Loucy (cell line): ENCODE data around the gene C3orf20.

Experiments
- H2AFZ ChIP-seq: fragments of 200-600 bp; sonication (generic); 2 replicates; pipeline ENCODE4 v1.6.0; 2016; ENCODE audit warnings: antibody characterized with exemption, mild to moderate bottlenecking, low read length, moderate library complexity
- H3F3A ChIP-seq: fragments of 200-600 bp; 2 replicates; pipeline ENCODE4 v1.6.0; 2016; ENCODE audit warnings: antibody characterized with exemption, low read depth, mild to moderate bottlenecking
- H3K27me3 ChIP-seq: fragments of 200-600 bp; sonication (generic); 2 replicates; pipeline ENCODE4 v1.6.1; 2014; ENCODE audit warnings: low read length, mild to moderate bottlenecking; ENCODE audit not compliant: insufficient read depth, poor library complexity, severe bottlenecking
- H3K36me3 ChIP-seq: fragments of 200-600 bp; sonication (generic); 2 replicates; pipeline ENCODE4 v1.6.1; 2016; ENCODE audit warnings: low read length; ENCODE audit not compliant: insufficient read depth
- H3K4me1 ChIP-seq: fragments of 200-600 bp; sonication (generic); 2 replicates; pipeline ENCODE4 v1.5.1; 2014; ENCODE audit warnings: low read length, mild to moderate bottlenecking; ENCODE audit not compliant: insufficient read depth, poor library complexity, severe bottlenecking
- H3K4me2 ChIP-seq: fragments of 200-600 bp; sonication (generic); 2 replicates; pipeline ENCODE4 v1.6.0; 2014; ENCODE audit warnings: antibody characterized with exemption, low read length, low read depth, mild to moderate bottlenecking; ENCODE audit not compliant: poor library complexity, severe bottlenecking
- H3K4me3 ChIP-seq: fragments of 200-600 bp; sonication (generic); 2 replicates; pipeline ENCODE4 v1.5.1; 2014; ENCODE audit warnings: low read length, mild to moderate bottlenecking, mixed read lengths; ENCODE audit not compliant: poor library complexity, severe bottlenecking
- H3K79me2 ChIP-seq: fragments of 200-600 bp; sonication (generic); 2 replicates; pipeline ENCODE4 v1.6.1; 2014; ENCODE audit warnings: low read length; ENCODE audit not compliant: insufficient read depth
- H3K9ac ChIP-seq: fragments of 200-600 bp; sonication (generic); 2 replicates; pipeline ENCODE4 v1.6.0; 2014; ENCODE audit warnings: mild to moderate bottlenecking, low read depth, low read length, moderate library complexity; ENCODE audit not compliant: poor library complexity, severe bottlenecking
- H3K9me2 ChIP-seq: fragments of 200-600 bp; sonication (generic); replicated peaks from 2 replicates; pipeline ENCODE4 v1.6.1; 2016; ENCODE audit warnings: low read depth, low read length, mixed read lengths
- H3K9me3 ChIP-seq: fragments of 200-600 bp; sonication (generic); 2 replicates; pipeline ENCODE4 v1.6.1; 2014; ENCODE audit warnings: mild to moderate bottlenecking, antibody characterized with exemption, low read length, low read depth; ENCODE audit not compliant: insufficient read depth
- H4K20me1 ChIP-seq: fragments of 200-600 bp; sonication (generic); 2 replicates; pipeline ENCODE4 v1.6.0; 2014; ENCODE audit warnings: antibody characterized with exemption, low read length, mild to moderate bottlenecking; ENCODE audit not compliant: insufficient read depth, poor library complexity, severe bottlenecking
- EZH2phosphoT487 ChIP-seq: fragments of 200-600 bp; IDR thresholded peaks from 2 replicates; pipeline ENCODE4 v1.6.1; 2018; ENCODE audit warnings: antibody characterized with exemption, mild to moderate bottlenecking, moderate library complexity, borderline replicate concordance
- TF ChIP-seq, protein P1 (sequence below): fragments of 200-600 bp; sonication (generic); conservative IDR thresholded peaks from 2 replicates; pipeline ENCODE4 v1.5.1; 2014; ENCODE audit warnings: mild to moderate bottlenecking, antibody characterized with exemption, low read length

C3orf20 gene

GRCh38 chr3:14804835-14805780, 130.2 kb downstream of the C3orf20 start:
- no peak overlapping the region for H3K4me2 ChIP-seq
- H3K9me3 ChIP-seq: no peaks in the 10 kb centered on the region
- no peaks in the 10 kb centered on the region for H3K9me2 ChIP-seq
- no peaks in the 10 kb centered on the region for H3K79me2 ChIP-seq
- H3K4me1 ChIP-seq: peaks cover 12% of the 10 kb centered on the region
- no peak overlapping the region for H3K4me3 ChIP-seq
- H4K20me1 ChIP-seq: no peaks in the 10 kb centered on the region
- no peaks in the 10 kb centered on the region for H3F3A ChIP-seq
- no peak for TF ChIP-seq EZH2phosphoT487
- TF ChIP-seq, protein P1, sequence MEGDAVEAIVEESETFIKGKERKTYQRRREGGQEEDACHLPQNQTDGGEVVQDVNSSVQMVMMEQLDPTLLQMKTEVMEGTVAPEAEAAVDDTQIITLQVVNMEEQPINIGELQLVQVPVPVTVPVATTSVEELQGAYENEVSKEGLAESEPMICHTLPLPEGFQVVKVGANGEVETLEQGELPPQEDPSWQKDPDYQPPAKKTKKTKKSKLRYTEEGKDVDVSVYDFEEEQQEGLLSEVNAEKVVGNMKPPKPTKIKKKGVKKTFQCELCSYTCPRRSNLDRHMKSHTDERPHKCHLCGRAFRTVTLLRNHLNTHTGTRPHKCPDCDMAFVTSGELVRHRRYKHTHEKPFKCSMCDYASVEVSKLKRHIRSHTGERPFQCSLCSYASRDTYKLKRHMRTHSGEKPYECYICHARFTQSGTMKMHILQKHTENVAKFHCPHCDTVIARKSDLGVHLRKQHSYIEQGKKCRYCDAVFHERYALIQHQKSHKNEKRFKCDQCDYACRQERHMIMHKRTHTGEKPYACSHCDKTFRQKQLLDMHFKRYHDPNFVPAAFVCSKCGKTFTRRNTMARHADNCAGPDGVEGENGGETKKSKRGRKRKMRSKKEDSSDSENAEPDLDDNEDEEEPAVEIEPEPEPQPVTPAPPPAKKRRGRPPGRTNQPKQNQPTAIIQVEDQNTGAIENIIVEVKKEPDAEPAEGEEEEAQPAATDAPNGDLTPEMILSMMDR: no peak
- H2AFZ ChIP-seq: no peak overlapping the region
- no peaks in the 10 kb centered on the region for H3K36me3 ChIP-seq
- H3K9ac ChIP-seq: no peak overlapping the region
- no peaks in the 10 kb centered on the region for H3K27me3 ChIP-seq

- Histone ChIP-seq H3F3A (no peaks in the 10 kb centered on the region), H3K4me2 (no peak overlapping the region), H3K79me2 (no peaks in the 10 kb centered on the region), H3K9me3 (no peaks in the 10 kb centered on the region), H3K9ac (no peak overlapping the region), H3K9me2 (no peaks in the 10 kb centered on the region), H2AFZ (no peak overlapping the region), H4K20me1 (no peaks in the 10 kb centered on the region), H3K4me1 (peaks cover 12% of the 10 kb centered on the region), H3K4me3 (no peak overlapping the region), H3K27me3 (no peaks in the 10 kb centered on the region), H3K36me3 (no peaks in the 10 kb centered on the region)
- TF ChIP-seq EZH2phosphoT487: no peak
- TF ChIP-seq, protein P1: no peak
These were observed 131.1 kb downstream of the C3orf20 start for GRCh38 chr3:14805961-14806537.

GRCh38 chr3:14806641-14807263, 131.8 kb downstream of the C3orf20 start:
- no peak overlapping the region for H3K4me3 ChIP-seq
- H3K4me2 ChIP-seq: no peak overlapping the region
- H3K79me2 ChIP-seq: no peaks in the 10 kb centered on the region
- H3K9ac ChIP-seq: no peak overlapping the region
- TF ChIP-seq, protein P1: no peak
- TF ChIP-seq EZH2phosphoT487: no peak
- no peak overlapping the region for H2AFZ ChIP-seq
- H3K4me1 ChIP-seq: peaks cover 12% of the 10 kb centered on the region
- H4K20me1 ChIP-seq: no peaks in the 10 kb centered on the region
- no peaks in the 10 kb centered on the region for H3K9me3 ChIP-seq
- no peaks in the 10 kb centered on the region for H3F3A ChIP-seq
- no peaks in the 10 kb centered on the region for H3K9me2 ChIP-seq
- H3K36me3 ChIP-seq: no peaks in the 10 kb centered on the region
- H3K27me3 ChIP-seq: no peaks in the 10 kb centered on the region
